ENCODE data around the gene TUBA8.
"Not testable (repeated sequence)": the region's sequence is repeated elsewhere in the genome, so short reads cannot be mapped to it uniquely, and the experiment has no call there.

TUBA8 gene

GRCh38 chr22:18130699-18131429 lies 20.3 kb downstream of the TUBA8 start:
- no peak for DNase-seq (ENCODE audit: low spot score)

- no peak for DNase-seq (ENCODE audit: low spot score)
Observed at GRCh38 chr22:18133452-18133851, 22.8 kb downstream of the TUBA8 start.

GRCh38 chr22:18136563-18137320 lies 26.1 kb downstream of the TUBA8 start:
- no peak for DNase-seq (ENCODE audit: low spot score)

- DNase-seq (ENCODE audit: low spot score), result not testable (repeated sequence)
Observed at GRCh38 chr22:18141004-18141403, 30.4 kb downstream of the TUBA8 start.

- DNase-seq (ENCODE audit: low spot score), result no peak
Observed at GRCh38 chr22:18144105-18144504, 33.5 kb downstream of the TUBA8 start.

- DNase-seq (ENCODE audit: low spot score), result no peak
Observed at GRCh38 chr22:18145676-18146388, 35.2 kb downstream of the TUBA8 start.

GRCh38 chr22:18146389-18146753 lies 35.8 kb downstream of the TUBA8 start:
- DNase-seq (ENCODE audit: low spot score), result no peak

GRCh38 chr22:18147791-18148190 lies 37.2 kb downstream of the TUBA8 start:
- DNase-seq (ENCODE audit: low spot score), result no peak

GRCh38 chr22:18148293-18148965 lies 37.8 kb downstream of the TUBA8 start:
- DNase-seq (ENCODE audit: low spot score), result no peak

- no peak for DNase-seq (ENCODE audit: low spot score)
Observed at GRCh38 chr22:18152519-18152918, 41.9 kb downstream of the TUBA8 start.

- DNase-seq (ENCODE audit: low spot score), result no peak
Observed at GRCh38 chr22:18154821-18155390, 44.3 kb downstream of the TUBA8 start.

DNA sequence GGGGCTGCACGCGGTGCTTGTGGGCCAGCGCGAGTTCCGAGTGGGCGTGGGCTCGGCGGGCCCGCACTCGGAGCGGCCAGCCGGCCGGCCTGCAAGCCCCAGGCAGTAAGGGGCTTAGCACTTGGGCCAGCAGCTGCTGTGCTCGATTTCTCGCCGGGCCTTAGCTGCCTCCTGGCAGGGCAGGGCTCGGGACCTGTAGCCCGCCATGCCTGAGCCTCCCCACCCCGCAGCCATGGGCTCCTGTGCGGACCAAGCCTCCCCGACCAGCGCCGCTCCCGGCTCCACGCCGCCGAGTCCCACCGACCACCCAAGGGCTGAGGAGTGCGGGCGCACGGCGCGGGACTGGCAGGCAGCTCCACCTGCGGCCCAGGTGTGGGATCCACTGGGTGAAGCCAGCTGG lies 44.9 kb downstream of the TUBA8 start:
- not testable (repeated sequence) for DNase-seq (ENCODE audit: low spot score)

- DNase-seq (ENCODE audit: low spot score), result peak; percentile 70
Observed at GRCh38 chr22:18156878-18157713, 46.5 kb downstream of the TUBA8 start.

- no peak for DNase-seq (ENCODE audit: low spot score)
Observed at GRCh38 chr22:18157714-18158028, 47.1 kb downstream of the TUBA8 start.

DNA sequence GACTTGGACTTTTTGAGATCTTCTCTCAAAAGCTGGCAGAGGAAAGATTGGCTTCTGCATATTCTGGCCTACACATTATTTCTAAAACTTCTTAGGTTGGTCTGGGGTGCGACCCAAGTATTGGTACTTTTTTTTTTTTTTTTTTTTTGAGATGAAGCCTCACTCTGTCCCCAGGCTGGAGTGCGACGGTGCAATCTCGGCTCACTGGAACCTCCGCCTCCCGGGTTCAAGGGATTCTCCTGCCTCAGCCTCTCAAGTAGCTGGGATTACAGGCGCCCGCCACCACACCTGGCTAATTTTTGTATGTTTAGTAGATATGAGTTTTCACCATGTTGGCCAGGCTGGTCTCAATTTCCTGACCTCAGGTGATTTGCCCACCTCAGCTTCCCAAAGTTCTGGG lies 50.0 kb downstream of the TUBA8 start:
- not testable (repeated sequence) for DNase-seq (ENCODE audit: low spot score)

- peak; percentile 66 for DNase-seq (ENCODE audit: low spot score)
Observed at GRCh38 chr22:18163843-18164242, 53.2 kb downstream of the TUBA8 start.

GRCh38 chr22:18164584-18164983 lies 54.0 kb downstream of the TUBA8 start:
- DNase-seq (ENCODE audit: low spot score), result peak; percentile 22

DNA sequence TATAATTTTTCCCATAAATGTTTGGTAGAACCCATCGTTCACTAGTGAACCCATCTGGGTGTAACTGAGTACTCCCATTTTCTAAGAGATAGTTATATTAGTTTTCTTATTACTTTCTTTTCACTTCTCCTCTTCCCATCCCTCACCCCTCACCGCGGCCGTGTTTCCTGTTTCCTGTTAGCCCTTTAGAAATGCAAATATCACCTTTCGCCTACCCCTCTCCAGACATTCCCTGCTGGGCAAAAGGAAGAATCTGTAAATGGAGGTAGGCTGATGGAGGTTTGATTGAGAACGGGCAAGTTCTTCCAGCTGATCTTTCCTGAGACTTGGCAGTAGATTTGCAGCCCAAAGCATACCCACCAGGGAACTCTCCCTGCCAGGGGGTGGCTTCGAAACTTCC lies 54.7 kb downstream of the TUBA8 start:
- DNase-seq (ENCODE audit: low spot score), result not testable (repeated sequence)

DNA sequence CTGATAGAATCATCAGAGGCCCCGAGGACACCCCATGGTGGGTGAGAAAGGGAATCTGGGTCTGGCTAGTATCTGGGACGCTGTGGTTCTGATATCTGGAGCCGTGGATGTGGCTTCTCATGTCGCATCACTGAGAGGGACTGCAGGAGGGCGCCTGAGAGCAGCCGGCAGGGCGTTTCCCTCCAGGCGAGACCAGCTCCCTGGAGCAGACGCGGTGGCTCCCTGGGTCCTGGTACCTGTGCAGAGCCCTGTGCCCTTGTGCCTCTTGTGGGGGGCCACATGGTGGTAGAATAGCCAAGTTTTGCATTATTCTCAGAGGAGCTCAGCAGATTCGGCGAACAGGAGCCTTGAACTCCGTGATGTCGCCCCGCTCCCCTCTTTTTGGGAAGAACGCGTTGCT lies 59.7 kb downstream of the TUBA8 start:
- DNase-seq (ENCODE audit: low spot score), result not testable (repeated sequence)

DNA sequence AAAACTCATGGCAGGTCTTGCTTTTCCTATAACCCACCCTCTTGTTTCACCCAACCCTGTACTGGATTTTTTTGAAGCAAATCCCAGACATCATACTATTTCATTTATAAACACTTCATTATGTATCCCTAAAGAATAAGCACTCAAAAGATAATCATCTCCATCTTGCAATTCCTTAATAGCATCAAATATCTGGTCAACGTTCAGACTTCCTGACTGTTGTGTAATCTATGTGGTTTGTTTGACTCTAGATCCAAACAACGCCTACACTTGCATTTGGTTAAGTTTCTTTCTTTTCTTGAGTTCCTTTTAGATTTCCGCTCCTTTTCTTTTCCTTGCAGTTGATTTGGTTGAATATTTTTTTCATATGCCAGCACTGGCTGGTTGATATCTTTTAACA lies 61.6 kb downstream of the TUBA8 start:
- DNase-seq (ENCODE audit: low spot score), result not testable (repeated sequence)

DNA sequence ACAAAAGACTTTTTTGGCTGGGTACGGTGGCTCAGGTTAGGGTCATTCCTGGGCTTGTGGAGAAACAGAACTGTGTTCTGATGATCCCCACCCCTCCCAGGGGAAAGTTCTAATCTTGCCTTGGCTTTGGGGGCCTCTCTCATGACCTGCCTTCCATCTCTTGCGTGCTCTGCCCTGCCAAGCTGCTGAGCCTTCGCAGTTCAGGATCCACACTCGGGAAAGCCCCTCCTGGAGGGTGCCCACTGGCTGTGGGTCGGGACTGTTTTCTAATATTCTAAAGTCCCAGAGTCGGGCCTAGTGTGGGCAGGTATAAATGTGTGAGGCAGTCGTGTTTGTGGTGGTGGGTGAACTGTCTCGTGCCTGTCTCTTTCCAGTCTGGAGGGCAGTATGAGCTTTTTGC lies 62.2 kb downstream of the TUBA8 start:
- not testable (repeated sequence) for DNase-seq (ENCODE audit: low spot score)

Measured in NAMALWA (cell line).